Ishikawa (cell line): ENCODE data around the gene AP5M1.

ENCODE experiments used
- EGR1 ChIP-seq: IDR thresholded peaks from 2 replicates; pipeline ENCODE4 v1.6.1; 2012
- EP300 ChIP-seq: IDR thresholded peaks from 2 replicates; pipeline ENCODE4 v1.6.1; 2012; ENCODE audit warnings: borderline replicate concordance
- RAD21 ChIP-seq: IDR thresholded peaks from 2 replicates; pipeline ENCODE4 v1.6.1; 2012; ENCODE audit warnings: low read depth
- YY1 ChIP-seq: IDR thresholded peaks from 2 replicates; pipeline ENCODE4 v1.6.1; 2012; ENCODE audit warnings: low read depth
- TF ChIP-seq, protein P1 (sequence below): IDR thresholded peaks from 2 replicates; pipeline ENCODE4 v1.6.1; 2012

DNA sequence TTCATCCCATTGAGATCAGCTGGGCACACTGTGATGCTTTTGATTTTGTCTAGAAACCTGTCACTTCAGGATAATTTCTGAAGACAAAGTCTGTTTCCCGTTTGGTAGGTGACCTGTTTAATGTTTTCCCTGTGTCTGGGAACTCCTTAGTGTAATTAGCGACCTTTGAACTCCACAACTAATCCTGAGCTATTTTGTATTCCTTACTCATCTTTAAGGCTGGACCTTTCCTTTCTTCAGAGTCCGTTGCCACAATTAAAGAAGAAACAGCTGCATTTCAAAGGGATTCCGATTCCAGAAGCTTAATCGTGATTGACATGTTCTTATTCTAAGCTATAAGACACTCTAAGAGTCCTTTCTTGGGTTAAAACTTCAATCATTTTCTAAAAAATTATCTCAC lies 22.0 kb downstream of the AP5M1 start:
- TF ChIP-seq, protein P1, sequence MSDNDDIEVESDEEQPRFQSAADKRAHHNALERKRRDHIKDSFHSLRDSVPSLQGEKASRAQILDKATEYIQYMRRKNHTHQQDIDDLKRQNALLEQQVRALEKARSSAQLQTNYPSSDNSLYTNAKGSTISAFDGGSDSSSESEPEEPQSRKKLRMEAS = no peak
- no peak for TF ChIP-seq EP300
- no peak for TF ChIP-seq YY1
- TF ChIP-seq EGR1 = no peak
- no peak for TF ChIP-seq RAD21
